GM23338 (cell line): ENCODE measurements around the gene MAPK11. TPM values are rescaled to one million over a fixed set of nuclear protein-coding genes. Genes with fewer than 3 reads are reported as not detected.

Experiments used
- ATAC-seq: fragments of 200-7000 bp; cut with Tn5 transposase; 3 replicates; pipeline ENCODE4 v1.9.1; 2020
- DNase-seq: peaks from one replicate; pipeline ENCODE4 v3.0.0-alpha.2; 2015; ENCODE audit warnings: low spot score
- H2AFZ ChIP-seq: fragments of 200-600 bp; sonication (generic); 2 replicates; pipeline ENCODE4 v1.8.0; 2016; ENCODE audit warnings: antibody characterized with exemption, mild to moderate bottlenecking, moderate library complexity
- H3F3A ChIP-seq: fragments of 200-600 bp; sonication (generic); replicated peaks from 2 replicates; pipeline ENCODE4 v1.8.0; 2017; ENCODE audit warnings: antibody characterized with exemption, mixed run types, low read depth
- H3K27ac ChIP-seq: fragments of 200-600 bp; sonication (generic); 2 replicates; pipeline ENCODE4 v1.6.1; 2016; ENCODE audit warnings: low read depth
- H3K27me3 ChIP-seq: fragments of 200-600 bp; sonication (generic); 2 replicates; pipeline ENCODE4 v1.8.0; 2016; ENCODE audit warnings: mild to moderate bottlenecking, mixed run types, moderate library complexity; ENCODE audit not compliant: insufficient read depth
- H3K36me3 ChIP-seq: fragments of 200-600 bp; sonication (generic); 2 replicates; pipeline ENCODE4 v1.8.0; 2016; ENCODE audit warnings: mild to moderate bottlenecking; ENCODE audit not compliant: insufficient read depth
- H3K4me1 ChIP-seq: fragments of 200-600 bp; sonication (generic); 2 replicates; pipeline ENCODE4 v1.8.0; 2016; ENCODE audit warnings: mild to moderate bottlenecking, moderate library complexity; ENCODE audit not compliant: insufficient read depth
- H3K4me2 ChIP-seq: fragments of 200-600 bp; sonication (generic); 2 replicates; pipeline ENCODE4 v1.7.1; 2017; ENCODE audit warnings: mixed run types
- H3K4me3 ChIP-seq: fragments of 200-600 bp; sonication (generic); 2 replicates; pipeline ENCODE4 v1.6.1; 2016; ENCODE audit warnings: mixed run types
- H3K79me2 ChIP-seq: fragments of 200-600 bp; sonication (generic); replicated peaks from 2 replicates; pipeline ENCODE4 v1.8.0; 2017; ENCODE audit warnings: mild to moderate bottlenecking; ENCODE audit not compliant: insufficient read depth
- H3K9me2 ChIP-seq: fragments of 200-600 bp; sonication (generic); 2 replicates; pipeline ENCODE4 v1.8.0; 2017; ENCODE audit not compliant: insufficient read depth
- H4K20me1 ChIP-seq: fragments of 200-600 bp; sonication (generic); replicated peaks from 2 replicates; pipeline ENCODE4 v1.8.0; 2017; ENCODE audit warnings: mild to moderate bottlenecking; ENCODE audit not compliant: insufficient read depth
- H3K27ac Mint-ChIP-seq: 2 replicates; pipeline ENCODE4 v1.8.0; 2020; ENCODE audit warnings: inconsistent platforms, mild to moderate bottlenecking, moderate library complexity, mixed read lengths
- H3K27me3 Mint-ChIP-seq: 3 replicates; pipeline ENCODE4 v1.8.0; 2022; ENCODE audit warnings: low read depth, mild to moderate bottlenecking, moderate library complexity, mixed read lengths, inconsistent platforms; ENCODE audit not compliant: insufficient read depth, poor library complexity
- H3K36me3 Mint-ChIP-seq: 3 replicates; pipeline ENCODE4 v1.8.0; 2021; ENCODE audit warnings: low read depth, mild to moderate bottlenecking, inconsistent platforms, moderate library complexity, mixed read lengths
- H3K4me1 Mint-ChIP-seq: 3 replicates; pipeline ENCODE4 v1.8.0; 2020; ENCODE audit warnings: mild to moderate bottlenecking, inconsistent platforms, mixed read lengths
- H3K4me3 Mint-ChIP-seq: 3 replicates; pipeline ENCODE4 v1.8.0; 2021; ENCODE audit warnings: moderate library complexity, mild to moderate bottlenecking, inconsistent platforms, mixed read lengths
- H3K9me3 Mint-ChIP-seq: 3 replicates; pipeline ENCODE4 v1.8.0; 2020; ENCODE audit warnings: moderate library complexity, mild to moderate bottlenecking, inconsistent platforms, mixed read lengths
- CREB1 ChIP-seq: fragments of 250-450 bp; sonication (Bioruptor Pico); IDR thresholded peaks from 2 replicates; pipeline ENCODE4 v1.5.0; 2020; ENCODE audit warnings: low read depth, mild to moderate bottlenecking, moderate library complexity
- EZH2 ChIP-seq: fragments of 200-600 bp; sonication (generic); IDR thresholded peaks from one replicate; pipeline ENCODE4 v1.8.0; 2017; ENCODE audit warnings: antibody characterized with exemption, mild to moderate bottlenecking, low read depth; ENCODE audit not compliant: unreplicated experiment
- NANOG ChIP-seq: IDR thresholded peaks from 2 replicates; pipeline ENCODE4 v1.6.1; 2016; ENCODE audit warnings: antibody characterized with exemption, borderline replicate concordance
- POLR2AphosphoS5 ChIP-seq: IDR thresholded peaks from 2 replicates; pipeline ENCODE4 v1.6.1; 2016; ENCODE audit warnings: antibody characterized with exemption, low read depth
- REST ChIP-seq: IDR thresholded peaks from one replicate; pipeline ENCODE4 v1.6.1; 2018; ENCODE audit warnings: antibody characterized with exemption; ENCODE audit not compliant: unreplicated experiment
- STAT1 ChIP-seq: IDR thresholded peaks from one replicate; pipeline ENCODE4 v1.6.1; 2016; ENCODE audit warnings: antibody characterized with exemption; ENCODE audit not compliant: unreplicated experiment
- ZNF114 ChIP-seq: fragments of 250-450 bp; sonication (Bioruptor Pico); IDR thresholded peaks from 2 replicates; pipeline ENCODE4 v1.5.0; 2020; ENCODE audit warnings: mild to moderate bottlenecking, moderate library complexity
- ZNF462 ChIP-seq: fragments of 250-450 bp; sonication (Bioruptor Pico); IDR thresholded peaks from 2 replicates; pipeline ENCODE4 v1.5.0; 2020; ENCODE audit warnings: mild to moderate bottlenecking, moderate library complexity
- polyA plus RNA-seq: library from polyadenylated mRNA; unstranded; fragments of >200 nt; fragmentation: Nextera tagmentation; extraction: Ambion mirVana; gene quantifications from 2 replicates; pipeline ENCODE4 v1.2.1, GENCODE V29; 2016
- total RNA-seq: library from RNA; depleted of rRNA; stranded (reverse); fragments of >200 nt; shearing (Covaris generic); gene quantifications from 2 replicates; pipeline ENCODE4 v1.2.3, GENCODE V29; 2014
- TF ChIP-seq, protein P1 (sequence below): IDR thresholded peaks from 2 replicates; pipeline ENCODE4 v1.6.1; 2016; ENCODE audit warnings: antibody characterized with exemption

MAPK11 gene
- total and polyA plus RNA-seq, 2 experiments from 2014 or later, result 0.34 to 1.9 TPM

DNA sequence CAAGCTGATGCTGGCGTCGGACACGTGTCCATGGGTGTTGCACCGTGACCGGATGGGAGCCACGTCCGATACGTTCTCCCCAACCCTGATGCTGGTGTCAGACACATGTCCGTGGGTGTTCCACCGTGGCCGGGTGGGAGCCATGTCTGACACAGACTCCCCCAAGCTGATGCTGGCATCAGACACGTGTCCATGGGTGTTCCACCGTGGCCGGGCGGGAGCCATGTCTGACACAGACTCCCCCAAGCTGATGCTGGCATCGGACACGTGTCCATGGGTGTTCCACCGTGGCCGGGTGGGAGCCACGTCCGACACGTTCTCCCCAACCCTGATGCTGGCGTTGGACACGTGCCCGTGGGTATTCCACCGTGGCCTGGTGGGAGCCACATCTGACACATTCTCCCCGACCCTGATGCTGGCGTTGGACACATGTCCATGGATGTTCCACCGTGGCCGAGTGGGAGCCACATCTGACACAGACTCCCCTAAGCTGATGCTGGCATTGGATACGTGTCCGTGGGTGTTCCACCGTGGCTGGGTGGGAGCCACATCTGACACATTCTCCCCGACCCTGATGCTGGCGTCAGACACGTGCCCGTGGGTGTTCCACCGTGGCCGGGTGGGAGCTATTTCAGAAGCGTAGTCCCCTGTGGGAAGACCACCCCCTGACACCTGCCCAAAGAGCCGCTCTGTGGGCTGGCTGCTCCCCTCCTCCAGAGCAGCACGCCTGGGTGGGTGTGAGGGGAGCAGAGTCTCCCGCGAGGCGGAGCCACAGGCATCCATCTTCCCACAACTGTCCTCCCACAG, 49.4 kb downstream of the MAPK11 start:
- ATAC-seq (no peak), DNase-seq (no peak)
- Mint-ChIP-seq H3K9me3 (no peaks in the 10 kb centered on the region), H3K36me3 (peaks cover 59% of the 10 kb centered on the region), H3K4me1 (peaks cover 2% of the 10 kb centered on the region; the same call in 1 of the 3 replicates), H3K27ac (no peak overlapping the region), H3K27me3 (peaks cover 7% of the 10 kb centered on the region), H3K4me3 (no peak overlapping the region)
- Histone ChIP-seq H3K36me3 (no peaks in the 10 kb centered on the region), H2AFZ (no peak overlapping the region), H4K20me1 (peaks cover 5% of the 10 kb centered on the region; the same call in 1 of the 2 replicates), H3K4me1 (no peaks in the 10 kb centered on the region; the same call in 1 of the 2 replicates), H3K27ac (no peak overlapping the region), H3K27me3 (no peaks in the 10 kb centered on the region), H3K9me2 (no peaks in the 10 kb centered on the region), H3K79me2 (no peaks in the 10 kb centered on the region), H3K4me3 (no peak overlapping the region), H3K4me2 (no peak overlapping the region), H3F3A (no peaks in the 10 kb centered on the region)
- no peak for TF ChIP-seq REST
- no peak for TF ChIP-seq CREB1 (CRISPR knock-in tag)
- TF ChIP-seq POLR2AphosphoS5, result no peak
- TF ChIP-seq EZH2, result no peak
- TF ChIP-seq NANOG, result no peak
- TF ChIP-seq ZNF462 (CRISPR knock-in tag), result no peak
- TF ChIP-seq, protein P1, sequence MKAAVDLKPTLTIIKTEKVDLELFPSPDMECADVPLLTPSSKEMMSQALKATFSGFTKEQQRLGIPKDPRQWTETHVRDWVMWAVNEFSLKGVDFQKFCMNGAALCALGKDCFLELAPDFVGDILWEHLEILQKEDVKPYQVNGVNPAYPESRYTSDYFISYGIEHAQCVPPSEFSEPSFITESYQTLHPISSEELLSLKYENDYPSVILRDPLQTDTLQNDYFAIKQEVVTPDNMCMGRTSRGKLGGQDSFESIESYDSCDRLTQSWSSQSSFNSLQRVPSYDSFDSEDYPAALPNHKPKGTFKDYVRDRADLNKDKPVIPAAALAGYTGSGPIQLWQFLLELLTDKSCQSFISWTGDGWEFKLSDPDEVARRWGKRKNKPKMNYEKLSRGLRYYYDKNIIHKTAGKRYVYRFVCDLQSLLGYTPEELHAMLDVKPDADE, result no peak
- TF ChIP-seq ZNF114 (CRISPR knock-in tag), result no peak
- no peak for TF ChIP-seq STAT1
